Suprapubic skin (tissue), 3 donors: ENCODE results near the gene CT83.

Experiments used
- CTCF ChIP-seq, 2 donors: fragments of 200-600 bp in 1 of 2; fragments of 450-650 bp in 1 of 2; sonication (generic) in 1 of 2; IDR thresholded peaks; one replicate each; pipeline ENCODE4 v1.5.1; 2016 to 2019; ENCODE audit warnings: antibody characterized with exemption in 2 of 2, mild to moderate bottlenecking in 1 of 2, moderate library complexity in 1 of 2
- EP300 ChIP-seq: sonication (generic); formaldehyde crosslinking; IDR thresholded peaks from one replicate; pipeline ENCODE4 v1.6.1; 2017; ENCODE audit warnings: antibody characterized with exemption

GRCh38 chrX:116462822-116463221 is at the start of gene CT83:
- TF ChIP-seq CTCF (IDR thresholded peaks at IDR 0.05) (no peak), EP300 (no peak)
